ENCODE measurements around the gene TSPAN8.
"Not testable (repeated sequence)": the region's sequence is repeated elsewhere in the genome, so short reads cannot be mapped to it uniquely, and the experiment has no call there.

The TSPAN8 gene

GRCh38 chr12:71157601-71158233 lies at the start of gene TSPAN8:
Gene TSPAN8, minus strand, starts transcription at chr12:71157999. Its CDS starts 321 bp downstream, at chr12:71157678.
- intact Hi-C loops (cut with DNase I): no loop called here
- DNase-seq: no peak

- no peak for DNase-seq
- intact Hi-C loops (cut with DNase I): no loop called here
These were observed 43.4 kb upstream of the TSPAN8 start for GRCh38 chr12:71201136-71201679.

- DNase-seq: no peak
- intact Hi-C loops (cut with DNase I): no loop called here
These were observed 42.9 kb upstream of the TSPAN8 start for GRCh38 chr12:71200706-71201105.

DNA sequence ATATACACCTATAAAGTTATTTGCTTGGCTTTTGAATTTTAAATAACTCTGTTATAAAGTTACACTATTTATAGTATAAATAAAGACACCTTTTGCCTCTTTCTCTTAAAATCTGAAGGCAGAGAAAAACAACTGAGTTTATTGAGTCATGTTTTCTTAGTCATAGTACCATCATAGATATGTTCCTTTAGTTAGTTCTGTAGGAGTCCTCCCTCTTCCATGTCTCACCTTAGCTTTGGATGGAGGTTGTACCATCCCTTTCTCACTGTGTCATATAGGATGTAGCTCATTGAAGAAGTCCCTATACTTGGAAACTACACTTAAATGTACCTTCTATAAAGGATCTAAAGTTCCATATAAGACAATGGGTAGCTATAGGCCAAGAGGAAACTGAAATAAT lies 39.7 kb upstream of the TSPAN8 start:
- intact Hi-C loops (cut with DNase I): no loop called here

GRCh38 chr12:71195338-71195896 lies 37.6 kb upstream of the TSPAN8 start:
- intact Hi-C loops (cut with DNase I): no loop called here
- no peak for DNase-seq

More for the DNA sequence above, 39.7 kb upstream of the TSPAN8 start:
- DNase-seq: no peak

DNA sequence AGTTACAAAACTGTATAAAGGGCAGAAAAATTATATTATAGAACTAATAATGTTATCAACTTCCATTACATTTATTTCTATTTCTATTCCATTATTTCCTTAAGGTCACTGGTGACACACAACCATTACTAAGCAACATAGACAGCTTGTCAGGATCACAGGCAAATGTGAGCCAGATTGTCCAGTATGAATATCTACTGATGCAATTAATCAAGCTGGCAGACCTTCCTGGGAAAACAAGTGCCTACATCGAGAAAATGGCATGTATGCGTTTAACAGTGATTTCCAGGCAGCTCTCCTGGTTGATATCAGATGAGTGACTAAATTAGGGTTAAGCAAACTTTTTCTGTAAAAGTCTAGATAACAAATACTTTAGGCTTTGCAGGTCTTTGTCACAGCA lies 36.9 kb upstream of the TSPAN8 start:
- DNase-seq: no peak
- intact Hi-C loops (cut with DNase I): no loop called here

DNA sequence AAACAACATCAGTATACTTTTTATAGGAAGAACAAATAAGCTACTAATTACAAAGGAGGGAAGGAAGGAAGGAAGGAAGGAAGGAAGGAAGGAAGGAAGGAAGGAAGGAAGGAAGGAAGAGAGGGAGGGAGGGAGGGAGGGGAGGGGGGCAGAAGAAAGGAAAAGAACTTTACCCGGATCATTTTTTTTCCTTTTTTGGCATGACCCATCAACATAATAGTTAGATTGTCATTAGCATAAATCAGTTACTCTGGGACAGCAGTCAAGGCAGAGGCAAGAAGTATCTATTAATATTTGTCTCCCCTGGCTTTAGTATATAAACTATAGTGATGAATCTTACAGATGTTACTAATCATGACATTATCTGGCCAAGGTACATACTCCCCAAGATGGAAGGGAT lies 35.2 kb upstream of the TSPAN8 start:
- intact Hi-C loops (cut with DNase I): no loop called here
- no peak for DNase-seq

GRCh38 chr12:71191509-71192196 lies 33.9 kb upstream of the TSPAN8 start:
- intact Hi-C loops (cut with DNase I): no loop called here
- DNase-seq: no peak

DNA sequence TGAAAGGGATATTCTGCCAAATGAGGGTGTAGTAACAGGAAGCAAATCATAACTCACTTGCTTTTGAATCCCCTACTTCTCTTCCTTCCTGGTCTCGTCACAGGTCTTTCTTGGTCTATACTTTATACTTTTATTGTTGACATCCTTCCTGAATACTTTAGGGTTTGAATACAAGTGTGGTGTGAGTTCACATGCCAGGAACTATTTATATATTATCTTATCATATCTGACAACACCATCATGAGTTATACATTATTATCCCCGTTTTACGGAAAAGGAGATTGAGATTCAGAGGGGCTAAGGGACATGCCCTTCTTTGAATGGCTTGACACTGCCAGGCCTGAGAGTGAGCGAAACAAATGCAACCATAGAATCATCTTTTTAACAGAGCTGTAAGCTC lies 33.0 kb upstream of the TSPAN8 start:
- intact Hi-C loops (cut with DNase I): no loop called here
- DNase-seq: no peak

GRCh38 chr12:71187379-71187778 lies 29.6 kb upstream of the TSPAN8 start:
- intact Hi-C loops (cut with DNase I): no loop called here
- no peak for DNase-seq

DNA sequence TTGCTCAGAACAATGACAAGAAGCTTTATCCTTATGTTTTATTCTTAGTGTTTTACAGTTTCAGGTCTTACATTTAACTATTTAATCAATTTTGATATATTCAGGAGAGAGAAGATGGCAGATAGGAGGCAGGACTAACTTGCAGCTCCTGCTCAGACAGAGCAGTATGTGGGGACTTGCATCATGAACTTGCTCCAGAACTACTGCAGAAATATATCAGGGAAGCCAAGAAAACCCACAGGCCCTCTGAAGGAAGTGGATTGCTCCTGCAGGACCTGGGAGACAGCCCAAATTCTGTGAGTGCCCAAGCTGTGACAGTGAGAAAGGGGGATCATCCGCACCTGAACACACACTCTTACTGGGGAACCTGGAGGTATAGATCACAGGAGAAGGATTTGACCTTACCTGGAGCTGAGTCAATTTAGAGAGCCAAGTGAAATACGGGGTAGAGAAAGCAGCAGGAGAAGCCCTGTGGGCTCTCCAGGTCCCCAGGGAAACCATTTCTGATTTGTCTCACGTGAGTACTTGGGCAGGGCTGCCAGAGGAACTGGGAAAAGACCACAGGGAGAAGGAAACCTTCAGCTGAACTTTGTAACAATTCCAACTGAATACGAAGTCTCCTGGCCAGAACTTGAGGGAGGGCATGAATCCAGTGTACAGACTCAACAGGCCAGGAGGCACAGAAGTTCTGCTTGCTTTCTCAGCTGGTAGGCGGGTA lies 28.9 kb upstream of the TSPAN8 start:
- intact Hi-C loops (cut with DNase I): no loop called here
- DNase-seq: no peak

GRCh38 chr12:71183846-71184245 lies 26.0 kb upstream of the TSPAN8 start:
- no peak for DNase-seq
- intact Hi-C loops (cut with DNase I): no loop called here

DNA sequence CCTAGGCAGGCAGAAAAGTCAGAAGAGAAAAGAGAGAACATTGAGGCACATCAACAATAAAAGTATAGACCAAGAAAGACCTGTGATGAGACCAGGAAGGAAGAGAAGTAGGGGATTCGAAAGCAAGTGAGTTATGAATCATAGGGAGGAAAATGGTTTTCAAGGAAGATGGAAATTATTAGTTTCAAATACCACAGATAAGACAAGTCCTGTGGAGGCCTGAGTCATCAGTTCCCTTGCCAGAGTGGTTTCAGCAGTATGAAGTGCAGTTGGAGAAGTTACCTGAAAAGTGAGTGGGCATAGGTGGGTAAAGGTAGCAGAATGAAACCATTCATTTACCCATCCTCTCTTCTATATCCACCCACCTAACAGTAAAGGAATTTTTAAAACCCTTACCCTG lies 25.2 kb upstream of the TSPAN8 start:
- intact Hi-C loops (cut with DNase I): no loop called here
- no peak for DNase-seq

GRCh38 chr12:71178162-71178561 lies 20.4 kb upstream of the TSPAN8 start:
- intact Hi-C loops (cut with DNase I): no loop called here
- no peak for DNase-seq

GRCh38 chr12:71174825-71175224 lies 17.0 kb upstream of the TSPAN8 start:
- intact Hi-C loops (cut with DNase I): no loop called here

DNA sequence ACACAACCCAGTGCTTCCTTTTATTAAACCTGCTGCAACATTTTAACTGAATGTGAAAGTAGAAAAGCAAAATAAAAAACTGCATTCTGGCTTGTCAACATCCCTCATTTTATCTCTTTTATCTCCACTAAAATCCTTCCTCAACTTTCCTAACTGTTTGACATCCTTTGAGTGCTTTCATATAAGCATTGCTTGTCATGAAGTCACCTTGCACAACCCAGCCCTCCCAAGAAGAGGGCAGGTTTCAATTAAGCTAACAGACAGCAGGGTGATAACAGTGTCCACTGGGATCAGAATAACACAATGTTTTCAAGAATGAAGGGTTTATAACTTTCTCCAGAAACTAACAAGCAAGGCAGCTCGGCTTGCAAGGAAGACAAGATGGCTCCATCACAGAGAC lies 16.3 kb upstream of the TSPAN8 start:
- no peak for DNase-seq
- intact Hi-C loops (cut with DNase I): no loop called here

More at GRCh38 chr12:71174825-71175224, 17.0 kb upstream of the TSPAN8 start:
- DNase-seq: no peak

GRCh38 chr12:71170456-71170855 lies 12.7 kb upstream of the TSPAN8 start:
- intact Hi-C loops (cut with DNase I): no loop called here
- no peak for DNase-seq

DNA sequence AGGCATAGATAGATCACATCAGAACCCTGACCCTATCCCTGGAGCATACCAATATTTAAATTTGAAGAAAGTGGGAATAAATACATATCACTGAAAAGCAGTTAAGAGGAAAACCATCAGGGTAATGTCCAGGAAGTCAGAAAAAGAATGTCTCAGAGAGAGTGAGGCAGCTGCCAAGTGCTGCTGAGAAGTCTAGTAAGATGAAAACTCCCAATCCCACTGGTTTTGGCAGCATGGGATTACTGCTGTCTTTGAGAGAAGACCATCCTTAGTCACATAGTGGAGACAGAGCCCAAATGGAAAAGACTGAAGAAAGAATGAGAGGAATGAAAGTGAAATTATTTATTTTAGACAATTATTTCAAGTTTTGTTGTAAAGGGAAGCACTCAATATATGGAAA lies 11.5 kb upstream of the TSPAN8 start:
- DNase-seq: no peak
- intact Hi-C loops (cut with DNase I): no loop called here

DNA sequence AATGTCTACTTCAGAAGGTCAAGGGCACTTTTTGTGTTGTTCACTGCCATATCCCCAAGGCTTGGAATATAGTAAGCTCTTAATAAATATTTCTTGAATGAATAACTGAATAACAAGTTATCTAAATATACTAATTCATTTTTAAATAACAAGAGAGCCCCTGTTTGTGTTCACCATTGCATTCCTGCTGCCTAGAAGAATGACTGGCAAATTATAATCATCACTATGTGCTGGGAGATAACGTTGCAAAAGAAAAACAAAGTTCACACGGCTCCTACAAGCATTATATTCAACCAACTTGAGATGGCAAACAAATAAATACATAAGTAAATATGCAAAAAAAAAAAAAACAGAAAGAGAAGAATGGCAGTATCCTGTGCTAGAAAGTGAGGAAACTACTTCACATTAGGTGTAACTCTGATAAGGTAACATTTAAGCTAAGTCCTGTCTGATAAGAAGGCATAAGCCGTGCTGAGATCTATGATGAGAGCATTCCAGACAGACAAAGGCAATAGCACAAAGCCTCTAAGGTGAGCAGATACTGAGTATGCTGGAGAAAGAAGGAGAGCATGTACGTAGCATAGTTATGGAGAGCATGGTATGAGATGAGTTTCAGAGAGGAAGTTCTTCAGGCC lies 9.2 kb upstream of the TSPAN8 start:
- intact Hi-C loops (cut with DNase I): no loop called here
- DNase-seq: no peak

- intact Hi-C loops (cut with DNase I): no loop called here
- DNase-seq: peak in 3 of 10 donors; percentile 54 to 87 (median 60)
These were observed 8.5 kb upstream of the TSPAN8 start for GRCh38 chr12:71166280-71166679.

GRCh38 chr12:71165780-71166179 lies 8.0 kb upstream of the TSPAN8 start:
- DNase-seq: not testable (repeated sequence)

More at GRCh38 chr12:71165780-71166179, 8.0 kb upstream of the TSPAN8 start:
- intact Hi-C loops (cut with DNase I): not testable (repeated sequence)
